Measurements from ENCODE around the gene TRO. TPM values are rescaled to one million over a fixed set of nuclear protein-coding genes. Genes with fewer than 3 reads are reported as not detected.

Gene TRO
- total RNA-seq, 4 donors from 2014 or later = 2.3 to 6.8 (median 5.5) TPM

- TF ChIP-seq CTCF (IDR thresholded peaks at IDR 0.05; ENCODE audit: low read depth) = no peak
Measured at GRCh38 chrX:54922547-54922946, 1.9 kb downstream of the TRO start.

GRCh38 chrX:54923376-54923775, 2.8 kb downstream of the TRO start:
- TF ChIP-seq CTCF (IDR thresholded peaks at IDR 0.05; ENCODE audit: low read depth) = no peak

- no peak for TF ChIP-seq CTCF (IDR thresholded peaks at IDR 0.05; ENCODE audit: low read depth)
Measured at GRCh38 chrX:54926978-54927377, 6.4 kb downstream of the TRO start.

- no peak for TF ChIP-seq CTCF (IDR thresholded peaks at IDR 0.05; ENCODE audit: low read depth)
Measured at GRCh38 chrX:54928876-54929275, 8.3 kb downstream of the TRO start.

- TF ChIP-seq CTCF (IDR thresholded peaks at IDR 0.05; ENCODE audit: low read depth) = no peak
Measured at GRCh38 chrX:54930291-54931049, 9.8 kb downstream of the TRO start.

GRCh38 chrX:54931107-54931506, 10.5 kb downstream of the TRO start:
- no peak for TF ChIP-seq CTCF (IDR thresholded peaks at IDR 0.05; ENCODE audit: low read depth)

GRCh38 chrX:54933150-54933826, 12.7 kb downstream of the TRO start:
- no peak for TF ChIP-seq CTCF (IDR thresholded peaks at IDR 0.05; ENCODE audit: low read depth)

All from subcutaneous adipose tissue (tissue), 4 donors.